ENCODE measurements around the gene CD109.

The CD109 gene

DNA sequence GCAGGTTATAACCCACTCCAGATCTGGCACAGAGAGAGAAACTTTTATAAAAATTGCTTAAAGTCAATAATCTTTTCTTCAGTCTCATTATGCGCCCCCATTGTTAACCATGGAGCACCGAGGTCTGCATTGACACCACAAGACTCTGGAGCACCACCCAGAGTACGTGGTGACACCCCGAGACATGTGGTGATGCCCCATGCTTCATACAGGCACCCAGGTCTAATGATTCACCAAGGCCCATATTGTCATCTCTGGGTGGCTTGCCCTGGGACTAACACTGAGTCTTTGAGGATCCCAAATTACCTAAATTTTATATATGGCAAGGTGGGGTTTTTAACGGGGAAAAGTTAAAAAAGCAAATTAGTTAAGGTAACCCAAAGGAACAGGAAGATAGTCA lies 31.1 kb downstream of the CD109 start:
- no peak for DNase-seq (ENCODE audit: low spot score)

DNA sequence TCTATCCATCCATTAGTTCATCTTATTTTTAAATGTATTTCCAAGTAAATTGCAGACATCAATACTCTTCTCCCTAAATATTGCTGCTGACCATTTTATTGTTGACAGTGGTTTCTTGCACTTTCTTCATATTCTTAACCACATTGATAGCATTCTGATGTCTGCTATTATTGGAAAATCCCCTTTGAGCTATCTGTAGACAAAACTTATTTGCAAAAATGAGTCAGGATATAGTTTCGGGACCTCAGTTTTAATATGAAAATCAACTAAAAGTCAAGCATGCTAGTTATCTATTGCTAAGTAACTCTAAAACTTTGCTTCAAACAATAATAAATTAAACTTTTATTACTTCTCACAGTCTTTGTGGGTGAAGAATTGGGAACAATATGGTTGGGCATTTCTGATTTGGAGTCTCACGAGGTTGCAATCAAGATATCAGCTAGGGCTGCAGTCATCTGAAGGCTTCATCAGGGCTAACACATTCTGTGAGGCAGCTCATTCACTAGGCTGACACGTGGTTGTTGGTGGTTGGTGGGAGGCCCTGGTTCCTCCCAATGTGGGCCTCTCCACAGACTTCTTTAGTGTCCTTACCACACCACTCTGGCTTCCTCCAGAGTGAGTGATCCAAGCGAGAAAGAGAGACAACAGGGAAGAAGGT lies 32.7 kb downstream of the CD109 start:
- DNase-seq (ENCODE audit: low spot score) = no peak

DNA sequence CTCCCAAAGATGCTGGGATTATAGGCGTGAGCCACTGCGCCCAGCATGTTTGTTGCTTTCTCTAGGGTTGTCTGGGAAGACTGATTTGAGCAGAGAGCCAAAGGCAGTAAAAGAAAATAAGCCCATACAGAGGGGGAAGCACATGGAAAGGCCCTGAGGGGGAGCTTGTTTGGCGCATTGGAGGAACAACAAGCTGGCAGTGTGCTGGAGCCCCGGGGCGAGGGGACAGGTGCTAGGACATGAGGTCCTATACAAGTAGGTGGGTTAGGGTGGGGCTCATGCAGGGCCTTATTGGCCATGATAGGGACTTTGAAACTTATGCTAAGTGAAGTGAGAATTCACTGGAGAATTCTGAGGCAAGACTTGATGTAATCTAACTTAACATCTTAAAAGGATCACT lies 35.3 kb downstream of the CD109 start:
- no peak for DNase-seq (ENCODE audit: low spot score)

DNA sequence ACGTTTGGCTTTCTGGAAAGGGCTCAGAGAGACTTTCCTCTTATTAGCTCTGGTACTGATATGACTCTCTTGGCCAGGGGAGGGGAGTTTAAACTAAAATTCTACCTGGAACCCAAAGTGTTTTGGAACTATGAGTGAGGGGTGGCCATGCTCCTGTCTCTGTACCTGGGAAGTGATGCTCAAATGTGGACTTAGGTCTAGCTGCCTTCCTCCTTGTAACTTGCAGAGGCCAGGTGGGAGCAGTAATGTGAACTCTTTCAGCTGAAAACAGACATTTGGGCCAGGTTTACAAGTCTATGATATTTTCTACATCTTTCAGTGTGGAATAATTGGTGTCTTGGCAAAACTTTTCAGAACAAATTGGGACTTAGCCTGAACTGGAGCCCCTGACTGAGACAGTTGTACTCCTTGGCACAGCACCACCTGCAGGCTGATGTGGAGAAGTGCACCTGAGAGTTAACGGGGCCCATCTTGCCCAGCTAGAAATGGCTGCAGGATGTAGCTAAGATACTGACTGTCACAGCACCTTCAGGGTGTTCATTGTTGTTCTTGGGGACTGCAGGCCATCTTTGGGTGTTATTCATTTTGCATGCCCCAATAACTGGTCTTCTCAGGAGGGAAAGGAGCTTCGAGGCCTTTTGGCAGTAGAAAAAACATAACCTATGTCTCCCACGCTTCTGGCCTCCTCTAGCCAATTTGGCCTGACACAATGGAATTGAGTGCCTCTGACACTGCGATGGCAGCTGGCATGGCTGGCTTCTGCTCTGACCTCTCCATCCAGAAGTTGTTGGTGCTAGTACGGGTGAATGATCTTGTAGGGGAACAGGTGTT lies 37.1 kb downstream of the CD109 start:
- peak; percentile 56 for DNase-seq (ENCODE audit: low spot score)

DNA sequence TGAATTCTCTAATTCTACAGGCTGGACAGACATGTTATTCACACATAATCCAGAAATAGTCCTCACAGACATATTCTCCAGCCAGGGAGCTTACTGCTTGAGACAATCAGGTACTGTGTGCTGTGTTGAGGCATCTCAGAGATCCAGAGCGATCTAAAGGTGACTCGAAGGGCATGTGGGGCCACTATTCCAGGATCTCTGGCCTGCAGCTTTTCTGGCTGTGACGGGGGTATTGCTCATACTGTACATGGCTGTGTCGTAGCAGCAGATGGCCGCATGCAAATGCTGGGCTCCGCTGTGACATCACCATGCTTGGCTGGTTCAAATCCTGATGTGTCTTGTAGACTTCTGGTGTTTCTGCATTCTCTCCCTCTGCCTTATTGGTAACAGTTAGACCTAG lies 37.8 kb downstream of the CD109 start:
- DNase-seq (ENCODE audit: low spot score) = no peak

DNA sequence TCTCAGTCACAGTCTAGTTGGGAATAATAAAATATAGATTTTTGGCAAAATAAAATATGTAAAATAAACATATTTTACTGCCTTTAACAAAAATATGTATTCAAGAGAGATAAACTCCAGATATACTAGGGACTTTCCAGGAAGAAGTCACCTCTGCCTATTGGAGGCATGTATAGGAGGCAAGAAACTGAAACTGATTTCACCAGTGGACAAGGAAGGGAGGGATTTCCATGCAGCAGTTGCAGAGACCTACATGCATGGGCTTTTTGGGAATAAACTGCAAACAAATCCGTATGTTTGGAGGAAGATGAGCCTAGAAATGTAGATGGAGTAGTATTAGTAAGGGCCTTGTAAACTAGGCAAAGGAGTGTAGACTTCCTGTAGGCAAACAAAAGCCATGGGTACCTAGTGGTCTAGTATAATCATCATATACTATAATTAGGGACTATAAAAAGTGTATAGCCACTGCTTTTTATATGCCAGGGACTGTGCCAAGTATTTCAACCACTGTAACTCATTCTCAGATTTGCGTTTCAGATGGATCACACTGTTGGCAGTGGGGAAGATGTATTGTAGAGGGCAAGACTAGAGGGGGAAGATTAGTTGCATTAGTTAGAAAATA lies 38.9 kb downstream of the CD109 start:
- DNase-seq (ENCODE audit: low spot score) = no peak

DNA sequence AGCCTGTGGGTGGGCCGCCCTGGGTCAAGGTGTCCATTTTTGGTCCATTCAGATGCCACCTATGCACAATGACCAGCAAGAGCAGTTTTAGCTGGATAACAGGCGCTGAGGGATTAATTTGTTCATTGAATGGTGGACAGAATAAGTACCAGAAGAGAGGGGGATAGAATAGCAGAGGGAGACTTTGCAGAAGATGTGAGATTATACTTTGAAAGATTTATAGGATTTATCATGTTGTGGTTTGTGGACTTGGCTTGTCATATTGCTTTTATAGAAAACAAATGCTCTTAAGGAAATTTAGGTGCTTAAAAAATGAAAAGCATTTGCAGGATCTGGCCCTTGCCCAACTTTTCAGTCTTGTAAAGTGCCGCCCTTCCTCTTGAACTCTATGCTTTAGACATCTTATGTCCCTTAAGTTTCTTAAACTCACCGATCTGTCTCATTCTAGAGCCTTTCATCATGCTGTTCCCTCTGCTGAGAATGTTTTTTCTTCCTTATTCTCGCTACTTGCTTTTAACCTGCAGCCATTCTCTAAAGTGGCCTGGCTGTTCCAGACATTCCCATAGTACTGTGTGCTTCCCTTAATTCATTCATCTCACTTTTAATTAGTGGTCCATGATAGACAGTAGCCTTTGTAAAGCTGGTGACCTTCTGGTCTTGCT lies 42.5 kb downstream of the CD109 start:
- no peak for DNase-seq (ENCODE audit: low spot score)

DNA sequence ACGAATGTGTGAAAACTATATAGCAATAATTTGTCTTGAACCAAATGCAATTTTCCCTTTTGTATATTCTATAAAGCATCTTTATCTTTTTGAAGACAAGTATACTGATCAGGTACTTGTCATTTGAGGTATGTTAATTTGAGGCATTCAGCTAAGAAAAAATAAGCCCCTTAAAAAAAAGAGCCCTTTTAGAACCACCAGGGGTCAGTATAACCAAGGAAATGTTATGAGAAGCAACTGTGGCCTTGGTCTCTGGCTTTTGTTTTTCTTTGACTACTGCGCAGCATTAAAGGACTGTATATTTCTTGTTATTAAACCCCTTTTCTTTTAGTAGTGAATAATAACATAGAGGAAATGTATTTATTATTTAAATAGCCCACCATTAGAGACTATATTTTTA lies 43.1 kb downstream of the CD109 start:
- peak; percentile 75 for DNase-seq (ENCODE audit: low spot score)

DNA sequence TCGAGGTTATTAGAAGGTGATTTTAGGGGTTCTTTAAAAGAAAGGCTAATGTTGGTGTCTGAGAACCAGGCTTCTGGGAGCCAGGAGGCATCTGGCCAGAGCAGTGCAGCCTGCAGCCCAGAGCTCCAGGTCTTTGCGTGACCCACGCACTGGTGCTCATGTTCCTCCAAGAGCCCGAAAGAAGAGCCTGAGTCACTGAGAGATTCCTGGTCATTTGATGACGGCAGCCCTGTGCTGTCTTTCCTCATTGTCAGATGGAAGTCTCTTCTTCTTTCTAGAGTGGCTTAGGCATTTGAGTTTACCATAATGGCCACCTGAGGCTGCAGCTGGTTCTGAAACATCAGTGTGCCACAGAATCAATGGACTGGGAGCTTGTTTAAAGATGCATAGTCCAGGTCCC lies 46.4 kb downstream of the CD109 start:
- no peak for DNase-seq (ENCODE audit: low spot score)

DNA sequence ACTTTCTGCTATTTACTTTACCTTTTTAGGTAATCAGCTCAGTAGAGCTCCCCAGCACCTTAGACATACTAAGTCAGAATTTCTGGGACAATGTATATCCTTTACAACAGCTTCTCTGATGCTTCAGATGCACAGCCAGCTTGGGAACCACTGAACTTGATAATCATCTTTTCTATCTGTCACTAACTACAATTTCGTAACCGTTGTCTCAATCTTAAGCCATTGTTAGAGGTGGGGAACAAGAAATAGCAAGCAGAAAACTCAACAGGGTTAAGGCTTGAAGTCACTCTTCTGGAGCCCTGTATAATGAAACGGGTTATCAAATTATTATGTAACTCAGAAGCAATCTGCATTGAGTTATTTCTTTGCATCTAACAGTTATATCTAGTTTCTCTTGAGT lies 47.1 kb downstream of the CD109 start:
- DNase-seq (ENCODE audit: low spot score) = no peak

DNA sequence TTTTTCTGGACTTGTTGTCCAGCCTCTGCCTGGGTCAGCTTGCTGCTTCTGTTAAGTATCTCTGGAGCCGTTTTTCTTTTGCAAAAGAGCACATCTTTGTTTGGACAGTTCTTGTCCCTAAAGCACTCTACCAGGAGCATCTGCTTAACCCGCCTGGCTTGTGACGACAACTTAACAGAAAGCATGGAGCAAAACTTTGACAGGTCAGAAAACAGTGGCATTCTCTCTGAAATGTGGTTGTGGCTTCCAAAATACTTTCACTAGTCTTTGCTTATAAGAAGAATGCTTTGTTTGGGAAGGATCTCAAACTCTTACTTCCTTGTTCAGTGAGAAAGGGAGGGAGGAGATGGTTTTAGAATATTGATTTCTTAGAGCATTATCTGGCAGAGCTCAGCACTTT lies 47.6 kb downstream of the CD109 start:
- DNase-seq (ENCODE audit: low spot score) = no peak

DNA sequence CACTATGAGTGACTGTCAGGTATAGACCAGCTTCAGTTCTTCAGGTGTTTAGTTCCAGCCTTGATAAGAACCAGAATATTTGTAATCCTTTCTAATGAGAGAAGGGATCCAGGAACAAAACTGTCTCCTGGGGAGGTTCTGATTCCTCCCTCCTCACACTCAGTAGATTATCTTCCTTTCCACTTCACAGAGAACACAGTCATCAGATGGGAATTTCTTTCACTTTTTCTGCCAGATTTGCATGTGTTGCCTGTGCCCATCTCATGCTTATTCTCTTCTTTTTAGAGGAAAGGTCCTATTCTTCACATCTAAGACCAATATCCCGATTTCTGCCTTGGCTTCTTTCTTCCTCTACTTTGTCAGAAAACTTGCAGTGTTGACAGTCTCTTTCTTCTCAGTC lies 50.8 kb downstream of the CD109 start:
- no peak for DNase-seq (ENCODE audit: low spot score)

DNA sequence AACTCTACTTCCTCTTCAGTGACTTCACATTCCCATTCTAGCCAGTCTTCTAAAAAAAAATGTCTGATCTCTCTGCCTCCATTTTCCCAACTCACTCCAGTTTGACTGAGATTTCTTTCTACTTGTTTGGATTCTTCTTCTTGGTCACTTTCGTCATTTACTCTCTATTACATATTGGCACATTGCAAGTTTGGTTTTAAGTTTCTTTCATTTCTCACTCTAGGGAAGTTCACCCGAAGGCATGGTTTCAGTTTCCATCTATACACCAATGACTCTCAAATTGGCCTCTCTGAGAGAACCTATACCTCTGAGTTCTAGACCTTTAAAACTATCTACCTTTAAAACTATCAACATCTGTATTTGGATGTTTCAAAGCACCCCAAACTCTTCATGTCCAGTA lies 51.3 kb downstream of the CD109 start:
- no peak for DNase-seq (ENCODE audit: low spot score)

DNA sequence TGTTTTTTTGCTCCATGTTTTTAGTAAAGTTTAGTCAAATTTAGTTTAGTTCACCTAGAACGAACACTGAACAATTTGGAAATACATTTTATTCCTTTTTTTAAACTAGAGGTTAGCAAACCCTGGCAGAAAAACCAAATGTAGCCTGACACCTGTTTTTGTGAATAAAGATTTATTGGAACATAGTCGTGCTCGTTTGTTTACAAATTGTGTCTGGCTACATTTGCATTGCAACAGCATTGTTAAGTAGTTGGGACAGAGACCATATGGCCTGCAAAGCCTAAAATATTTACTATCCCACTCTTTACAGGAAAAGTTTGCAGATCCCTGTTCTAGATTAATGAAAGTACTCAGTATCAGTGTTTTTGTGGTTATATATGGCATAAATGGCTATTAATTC lies 56.9 kb downstream of the CD109 start:
- DNase-seq (ENCODE audit: low spot score) = no peak

DNA sequence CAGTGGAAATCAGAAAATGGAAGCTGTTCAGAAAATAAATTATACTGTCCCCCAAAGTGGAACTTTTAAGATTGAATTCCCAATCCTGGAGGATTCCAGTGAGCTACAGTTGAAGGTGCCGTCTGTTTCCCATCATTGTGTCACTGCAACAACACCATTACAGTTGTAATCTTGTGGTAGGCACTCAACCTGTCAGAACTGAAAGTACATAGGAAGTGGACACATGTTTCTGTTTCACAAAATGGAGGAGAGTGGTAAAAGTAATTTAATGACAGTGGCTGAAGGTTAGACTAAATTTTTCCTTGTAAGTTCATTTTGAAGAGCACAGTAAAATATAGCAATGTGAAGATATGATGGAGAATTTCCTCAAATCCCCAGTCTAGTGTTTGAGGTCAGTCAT lies 70.0 kb downstream of the CD109 start:
- no peak for DNase-seq (ENCODE audit: low spot score)

DNA sequence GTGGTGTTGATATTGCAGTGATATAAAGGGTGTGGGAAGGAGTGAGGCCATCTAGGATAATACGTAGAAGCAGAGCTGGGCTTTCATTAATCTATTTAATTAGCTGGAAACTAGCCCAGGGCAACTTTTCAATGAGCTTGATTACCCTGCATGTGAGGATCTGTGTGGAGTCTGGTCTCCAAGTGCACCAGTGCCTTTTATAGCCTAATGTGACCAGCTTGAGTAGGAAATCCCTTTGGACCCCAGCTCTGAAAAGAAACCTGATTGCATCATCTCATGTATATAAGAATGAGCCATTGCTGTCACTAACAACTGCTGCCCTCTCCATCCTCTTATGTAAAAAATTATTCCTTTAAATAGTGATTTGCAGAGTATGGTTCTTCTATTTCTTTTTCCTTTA lies 72.6 kb downstream of the CD109 start:
- DNase-seq (ENCODE audit: low spot score) = no peak

DNA sequence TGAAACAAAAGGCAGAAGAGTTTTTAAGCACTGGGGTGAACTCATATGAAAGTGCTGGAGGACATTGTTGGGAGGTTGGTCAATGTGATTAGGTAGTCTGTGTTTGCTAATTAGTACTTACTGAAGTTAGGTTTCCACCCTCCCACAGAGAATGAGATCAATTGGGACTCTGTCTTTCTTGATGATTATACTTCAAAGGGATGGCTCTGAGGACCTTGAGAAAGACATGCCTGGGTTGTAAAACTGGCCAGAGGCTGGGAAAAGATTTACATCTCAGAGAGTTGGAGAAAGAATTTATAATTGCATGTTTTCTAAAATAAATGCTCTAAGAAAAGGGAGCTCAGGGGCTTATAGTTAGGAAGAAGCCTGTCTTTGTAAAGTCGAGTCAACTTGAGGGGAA lies 74.0 kb downstream of the CD109 start:
- no peak for DNase-seq (ENCODE audit: low spot score)

DNA sequence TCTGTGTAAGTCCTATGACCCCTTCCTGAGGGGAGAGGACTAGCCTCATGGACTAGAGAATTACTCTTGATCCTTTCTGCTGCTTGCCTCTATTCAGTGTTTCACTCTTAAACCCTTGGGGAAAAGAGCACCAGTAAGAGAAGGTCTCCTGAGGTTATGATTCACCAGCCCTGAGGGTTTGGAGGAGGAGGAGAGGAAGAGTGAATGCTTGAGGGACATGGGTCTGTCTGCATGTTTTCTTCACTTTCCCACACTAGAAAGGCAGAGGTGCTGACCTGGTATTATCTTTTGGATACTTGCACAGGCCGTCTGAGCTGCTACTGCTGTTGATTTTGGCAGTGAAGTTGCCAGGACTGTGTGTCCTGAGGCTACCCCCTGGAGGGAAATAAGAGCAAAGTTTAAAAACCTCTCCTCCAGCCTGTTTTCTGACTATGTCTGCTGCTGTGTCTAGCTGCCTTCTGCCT lies 78.3 kb downstream of the CD109 start:
- DNase-seq (ENCODE audit: low spot score) = no peak

DNA sequence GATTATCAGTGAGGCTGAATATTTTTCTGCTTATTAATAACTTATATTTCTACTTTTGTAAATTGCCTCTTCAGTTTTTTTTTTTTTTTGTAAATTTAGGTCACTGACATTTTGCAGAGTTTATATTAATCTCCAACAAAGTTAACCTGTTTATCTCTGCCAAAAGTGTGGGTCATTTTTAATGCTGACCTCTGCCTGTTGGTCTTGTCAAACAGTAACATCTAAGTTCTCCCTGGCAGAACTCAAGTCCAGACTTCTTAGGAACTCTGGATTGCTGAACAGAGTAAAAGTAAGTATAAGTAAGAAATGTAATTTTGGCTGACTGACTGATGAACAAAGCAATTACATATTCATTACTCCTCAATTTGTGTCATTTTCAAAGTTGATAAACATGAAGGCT lies 83.9 kb downstream of the CD109 start:
- DNase-seq (ENCODE audit: low spot score) = no peak

DNA sequence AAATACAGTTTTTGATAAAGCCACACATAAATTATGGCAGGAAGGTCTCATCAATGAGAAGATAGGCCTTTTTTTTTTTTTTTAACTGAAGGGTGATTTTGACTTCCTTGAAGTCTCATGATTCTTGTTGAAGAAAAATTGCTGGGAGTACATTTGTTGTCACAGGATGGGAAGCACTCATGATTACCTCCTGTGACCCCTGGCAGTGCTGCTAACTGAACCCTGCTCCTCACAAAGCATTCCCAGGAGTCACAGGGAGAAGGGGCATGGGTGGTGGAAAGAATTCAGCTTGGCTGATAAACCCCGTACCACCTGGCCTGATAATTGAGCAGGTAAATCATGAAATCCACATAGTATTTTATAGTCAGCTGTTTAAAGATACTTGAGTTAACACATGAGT lies 86.9 kb downstream of the CD109 start:
- DNase-seq (ENCODE audit: low spot score) = no peak

DNA sequence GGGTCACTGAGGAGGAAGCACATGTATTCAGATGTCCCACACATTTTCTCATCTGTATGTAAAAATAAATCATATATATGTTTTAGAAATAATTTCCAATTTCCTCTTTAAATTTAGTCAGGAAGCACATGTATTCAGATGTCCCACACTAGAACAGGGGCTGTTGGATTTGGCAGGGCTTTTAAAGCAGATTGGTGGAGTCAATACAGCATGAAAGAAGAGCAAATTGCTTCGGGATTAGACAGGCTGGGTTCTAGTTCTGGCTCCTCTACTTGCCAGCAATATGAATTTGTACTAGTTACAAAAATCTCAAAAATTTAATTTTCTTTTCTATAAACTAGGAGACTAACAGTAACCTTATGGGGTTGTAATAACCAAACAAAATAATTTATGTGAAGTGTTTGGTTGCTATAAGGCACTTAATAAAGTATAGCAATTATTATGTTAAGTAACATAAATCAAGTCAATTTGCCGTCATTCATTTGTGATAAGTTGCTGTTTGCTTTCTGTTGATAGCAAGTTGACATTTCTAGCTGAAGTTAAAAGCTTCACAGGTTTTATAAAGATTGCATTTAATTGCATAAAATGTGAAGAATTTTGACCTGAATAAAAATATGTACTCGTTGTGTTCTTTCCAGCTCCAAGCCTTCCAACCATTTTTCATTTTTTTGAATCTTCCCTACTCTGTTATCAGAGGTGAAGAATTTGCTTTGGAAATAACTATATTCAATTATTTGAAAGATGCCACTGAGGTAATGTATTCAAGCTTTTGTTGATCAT lies 88.9 kb downstream of the CD109 start:
- DNase-seq (ENCODE audit: low spot score) = no peak

DNA sequence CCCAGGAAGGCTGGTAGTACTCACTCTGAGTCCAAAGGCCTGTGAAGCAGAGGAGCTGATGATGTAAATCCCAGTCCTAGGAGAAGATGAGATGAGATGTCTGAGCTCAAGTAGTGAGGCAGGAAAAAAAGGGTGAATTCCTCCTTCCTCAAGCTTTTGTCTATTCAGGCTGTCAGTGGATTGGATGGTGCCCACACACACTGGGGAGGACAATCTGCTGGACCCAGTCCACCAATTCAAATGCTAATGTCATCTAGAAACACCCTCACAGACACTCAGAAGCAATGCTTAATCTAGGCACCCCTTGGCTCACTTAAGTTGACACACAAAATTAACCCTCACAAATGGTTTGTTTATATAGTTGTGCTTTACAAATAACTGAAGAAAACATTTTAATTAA lies 94.6 kb downstream of the CD109 start:
- DNase-seq (ENCODE audit: low spot score) = no peak
